NCI-H524 (cell line): ENCODE measurements around the gene UBXN1.
A peak's percentile ranks its signal among the peaks of the same experiment; 100 is the strongest.

Source experiments
- DNase-seq, 2 experiments: peaks; one replicate each; lab custom pipeline; 2025; lab: John Stamatoyannopoulos, UW

Gene UBXN1

GRCh38 chr11:62645946-62646824 is 32.7 kb downstream of the UBXN1 start, which contains the start of gene GANAB:
TSS of gene GANAB (minus strand) at chr11:62646613. CDS start at chr11:62646599, 14 bp downstream.
- DNase-seq, result peak; percentile 92 to 96

- DNase-seq, result no peak
Observed at GRCh38 chr11:62645671-62645945, 33.3 kb downstream of the UBXN1 start.

- DNase-seq, result no peak
Observed at GRCh38 chr11:62644220-62644619, 34.7 kb downstream of the UBXN1 start.

- DNase-seq, result no peak
Observed at GRCh38 chr11:62632492-62632891, 46.4 kb downstream of the UBXN1 start.

- DNase-seq, result no peak
Observed at GRCh38 chr11:62627713-62628112, 51.2 kb downstream of the UBXN1 start.
